HCT116 (cell line): ENCODE data around the gene HES5. TPM values are rescaled to one million over a fixed set of nuclear protein-coding genes. Genes with fewer than 3 reads are reported as not detected.

Source experiments
- ATAC-seq: fragments of 200-7000 bp; cut with Tn5 transposase; 2 replicates; pipeline ENCODE4 v1.9.1; 2020; ENCODE audit warnings: mild to moderate bottlenecking, moderate library complexity
- BruUV-seq: library from RNA; stranded (reverse); fragments of 400-500 nt; replicated peaks from 2 replicates; lab custom pipeline; 2021; lab: Mats Ljungman, UMichigan
- CTCF ChIA-PET: fragments of 300-600 bp; sonication (Branson Sonifier 250); formaldehyde crosslinking; loops from one replicate; lab custom pipeline; 2021; ENCODE audit warnings: antibody characterized with exemption; lab: Charles Lee
- POLR2A ChIA-PET: fragments of 300-600, 350-600 bp; sonication (Branson Sonifier 250); formaldehyde crosslinking; loops from one replicate; lab custom pipeline; 2021; ENCODE audit warnings: antibody characterized with exemption; lab: Charles Lee
- RAD21 ChIA-PET, 2 experiments: fragments of 300-600 bp; sonication (Branson Sonifier 250); formaldehyde crosslinking; loops; one replicate each; lab custom pipeline; 2023; ENCODE audit warnings: low total read pairs in 2 of 2; ENCODE audit not compliant: uncharacterized antibody in 2 of 2, unreplicated experiment in 2 of 2, low non-redundant PET in 1 of 2; lab: Charles Lee
- DNase-seq: peaks from one replicate; pipeline ENCODE4 v3.0.0-alpha.2; 2010; ENCODE audit warnings: low read depth, low spot score
- H2AFZ ChIP-seq: fragments of 200-600 bp; shearing (Covaris generic), sonication (generic); 2 replicates; pipeline ENCODE4 v1.6.1; 2017; ENCODE audit warnings: low read depth, mixed run types, mixed read lengths, antibody characterized with exemption, low read length; ENCODE audit not compliant: poor library complexity, severe bottlenecking
- H3K27ac ChIP-seq: 2 replicates; pipeline ENCODE4 v1.5.1; 2012; ENCODE audit warnings: low read depth, low read length
- H3K27me3 ChIP-seq: fragments of 200-600 bp; sonication (generic); 2 replicates; pipeline ENCODE4 v1.6.1; 2016; ENCODE audit warnings: mixed run types, low read length, mixed read lengths; ENCODE audit not compliant: insufficient read depth
- H3K36me3 ChIP-seq, 2 experiments: fragments of 200-500 bp in 1 of 2; fragments of 200-600 bp in 1 of 2; sonication (Bioruptor generic) in 1 of 2; sonication (generic) in 1 of 2; 2 replicates each; pipeline versions ENCODE4 v1.5.1 to v1.6.1; 2014 to 2016; ENCODE audit warnings: low read length in 2 of 2, inconsistent platforms in 1 of 2, mixed read lengths in 1 of 2, mixed run types in 1 of 2; ENCODE audit not compliant: insufficient read depth in 2 of 2, control insufficient read depth in 1 of 2
- H3K4me1 ChIP-seq, 2 experiments: fragments of 200-600 bp in 1 of 2; sonication (generic) in 1 of 2; 2 replicates each; pipeline versions ENCODE4 v1.5.1 to v1.6.1; 2012 to 2017; ENCODE audit warnings: low read length in 2 of 2, inconsistent platforms in 1 of 2, mild to moderate bottlenecking in 1 of 2, mixed read lengths in 1 of 2, mixed run types in 1 of 2, moderate library complexity in 1 of 2; ENCODE audit not compliant: insufficient read depth in 2 of 2, control insufficient read depth in 1 of 2
- H3K4me2 ChIP-seq: fragments of 200-600 bp; sonication (generic); 2 replicates; pipeline ENCODE4 v1.6.1; 2017; ENCODE audit warnings: mixed run types, low read length, mixed read lengths
- H3K4me3 ChIP-seq, 2 experiments: fragments of 200-600 bp in 1 of 2; sonication (generic) in 1 of 2; replicated peaks in 1 of 2; 2 replicates each; pipeline ENCODE4 v1.5.1; 2011 to 2016; ENCODE audit warnings: low read length in 2 of 2, control low read depth in 1 of 2, low read depth in 1 of 2, mild to moderate bottlenecking in 1 of 2, mixed read lengths in 1 of 2, mixed run types in 1 of 2
- H3K79me2 ChIP-seq: fragments of 200-600 bp; sonication (generic); 2 replicates; pipeline ENCODE4 v1.6.1; 2017; ENCODE audit warnings: mild to moderate bottlenecking, mixed run types, low read length, moderate library complexity, mixed read lengths; ENCODE audit not compliant: insufficient read depth
- H3K9ac ChIP-seq: fragments of 200-600 bp; sonication (generic); 2 replicates; pipeline ENCODE4 v1.6.1; 2016; ENCODE audit warnings: low read length, mixed read lengths
- H3K9me2 ChIP-seq: fragments of 200-600 bp; sonication (generic), shearing (Covaris generic); 2 replicates; pipeline ENCODE4 v1.6.1; 2017; ENCODE audit warnings: mixed run types, mild to moderate bottlenecking, moderate library complexity; ENCODE audit not compliant: insufficient read depth
- H3K9me3 ChIP-seq, 2 experiments: fragments of 200-500 bp in 1 of 2; fragments of 200-600 bp in 1 of 2; sonication (Bioruptor generic) in 1 of 2; sonication (generic) in 1 of 2; 2 replicates each; pipeline ENCODE4 v1.6.1; 2014 to 2017; ENCODE audit warnings: low read length in 2 of 2, mixed read lengths in 2 of 2, inconsistent platforms in 1 of 2, low read depth in 1 of 2, mild to moderate bottlenecking in 1 of 2, mixed run types in 1 of 2, moderate library complexity in 1 of 2; ENCODE audit not compliant: control insufficient read depth in 1 of 2, insufficient read depth in 1 of 2
- H4K20me1 ChIP-seq: fragments of 200-600 bp; sonication (generic), shearing (Covaris generic); 2 replicates; pipeline ENCODE4 v1.6.1; 2017; ENCODE audit warnings: mixed run types, mild to moderate bottlenecking, moderate library complexity; ENCODE audit not compliant: insufficient read depth
- CBX3 ChIP-seq: IDR thresholded peaks from 2 replicates; pipeline ENCODE4 v1.6.1; 2012; ENCODE audit warnings: low read depth
- CEBPB ChIP-seq: IDR thresholded peaks from 2 replicates; pipeline ENCODE4 v1.6.1; 2012; ENCODE audit warnings: low read depth
- EGR1 ChIP-seq: IDR thresholded peaks from 2 replicates; pipeline ENCODE4 v1.6.1; 2012; ENCODE audit warnings: low read depth
- ELF1 ChIP-seq: IDR thresholded peaks from 2 replicates; pipeline ENCODE4 v1.6.1; 2012; ENCODE audit warnings: low read depth, borderline replicate concordance
- EZH2 ChIP-seq: fragments of 200-600 bp; sonication (generic); IDR thresholded peaks from 2 replicates; pipeline ENCODE4 v1.6.1; 2017; ENCODE audit warnings: antibody characterized with exemption, mixed run types
- EZH2phosphoT487 ChIP-seq: fragments of 200-600 bp; IDR thresholded peaks from 2 replicates; pipeline ENCODE4 v1.6.1; 2018; ENCODE audit warnings: antibody characterized with exemption, borderline replicate concordance
- JUND ChIP-seq: IDR thresholded peaks from 2 replicates; pipeline ENCODE4 v1.6.1; 2012
- POLR2AphosphoS5 ChIP-seq: IDR thresholded peaks from 2 replicates; pipeline ENCODE4 v1.6.1; 2011; ENCODE audit warnings: mild to moderate bottlenecking, low read depth, low read length, moderate library complexity
- SP1 ChIP-seq: IDR thresholded peaks from 2 replicates; pipeline ENCODE4 v1.6.1; 2012; ENCODE audit warnings: low read depth
- SRF ChIP-seq: IDR thresholded peaks from 2 replicates; pipeline ENCODE4 v1.6.1; 2012; ENCODE audit warnings: low read depth
- ZBTB33 ChIP-seq: IDR thresholded peaks from 2 replicates; pipeline ENCODE4 v1.6.1; 2011; ENCODE audit warnings: mild to moderate bottlenecking, low read length, moderate library complexity; ENCODE audit not compliant: insufficient replicate concordance; ENCODE audit errors: extremely low read depth
- ZFX ChIP-seq: fragments of 450-650 bp; IDR thresholded peaks from 2 replicates; pipeline ENCODE4 v1.6.1; 2017
- ZNF274 ChIP-seq: fragments of 200-500 bp; sonication (Bioruptor generic); IDR thresholded peaks from 2 replicates; pipeline ENCODE4 v1.6.1; 2014; ENCODE audit warnings: mild to moderate bottlenecking, low read depth, low read length, inconsistent platforms
- intact Hi-C: fragments of 100-400 bp; cut with micrococcal nuclease; formaldehyde crosslinking; loops from 2 replicates; pipeline ENCODE4 v1.10.0; 2022
- total RNA-seq: library from RNA; stranded (reverse); gene quantifications from one replicate; pipeline ENCODE4 v1.2.1, GENCODE V29; 2021; ENCODE audit not compliant: unreplicated experiment
- TF ChIP-seq, protein P1 (sequence below): IDR thresholded peaks from 2 replicates; pipeline ENCODE4 v1.6.1; 2012

HES5 gene
- total RNA-seq, 1 experiment from 2014 or later = not detected

GRCh38 chr1:2538376-2538775 lies 8.3 kb upstream of the HES5 start:
- ChIA-PET CTCF (no interaction called here), POLR2A (no interaction called here), RAD21 (no interaction called here)
- Histone ChIP-seq H3K36me3 (no peaks in the 10 kb centered on the region), H3K4me1 (peaks cover 12 to 31% of the 10 kb centered on the region in 2 experiments; a peak in 3 of 4 replicates), H4K20me1 (no peaks in the 10 kb centered on the region), H3K9me2 (no peaks in the 10 kb centered on the region), H3K27me3 (no peaks in the 10 kb centered on the region), H3K9ac (no peak overlapping the region)
- no TSS peak for BruUV-seq
- intact Hi-C loops = no loop called here
- no peak for ATAC-seq
- no peak for DNase-seq
- TF ChIP-seq ZFX = no peak
- TF ChIP-seq ELF1 = no peak
- no peak for TF ChIP-seq ZBTB33
- no peak for TF ChIP-seq CEBPB
- TF ChIP-seq JUND = no peak
- TF ChIP-seq ZNF274 = no peak
- no peak for TF ChIP-seq SP1
- TF ChIP-seq EGR1 = no peak
- TF ChIP-seq EZH2 = no peak
- no peak for TF ChIP-seq EZH2phosphoT487
- no peak for TF ChIP-seq POLR2AphosphoS5
- TF ChIP-seq, protein P1, sequence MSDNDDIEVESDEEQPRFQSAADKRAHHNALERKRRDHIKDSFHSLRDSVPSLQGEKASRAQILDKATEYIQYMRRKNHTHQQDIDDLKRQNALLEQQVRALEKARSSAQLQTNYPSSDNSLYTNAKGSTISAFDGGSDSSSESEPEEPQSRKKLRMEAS = no peak
- TF ChIP-seq SRF = no peak
- TF ChIP-seq CBX3 = no peak
- TF ChIP-seq, all 23 proteins: peak for 0
- H3K4me2 ChIP-seq = no peak overlapping the region
- H3K4me3 ChIP-seq = no peak overlapping the region
- no peaks in the 10 kb centered on the region for H3K9me3 ChIP-seq
- H2AFZ ChIP-seq = no peak overlapping the region
- H3K27ac ChIP-seq = no peak overlapping the region
- no peaks in the 10 kb centered on the region for H3K79me2 ChIP-seq
